Ovary (tissue), 3 donors: ENCODE results near the gene EVX2.

ENCODE experiments used
- CTCF ChIP-seq, 3 donors: fragments of 450-650 bp in 2 of 3; fragments of 200-600 bp in 1 of 3; IDR thresholded peaks; one replicate each; pipeline versions ENCODE4 v1.5.1 to v1.8.0; 2016 to 2022; ENCODE audit warnings: antibody characterized with exemption in 3 of 3, mild to moderate bottlenecking in 1 of 3
- EP300 ChIP-seq: sonication (generic); formaldehyde crosslinking; IDR thresholded peaks from one replicate; pipeline ENCODE4 v1.6.1; 2017; ENCODE audit warnings: antibody characterized with exemption
- donor health status: DM: no; HTN: no; CAD: no.

- TF ChIP-seq CTCF (IDR thresholded peaks at IDR 0.05) (no peak), EP300 (no peak)
Measured at GRCh38 chr2:176125772-176126054, 42.0 kb upstream of the EVX2 start.
